ENCODE data around the gene ZNF573. TPM values are rescaled to one million over a fixed set of nuclear protein-coding genes. Genes with fewer than 3 reads are reported as not detected.
"Not testable (repeated sequence)": the region's sequence is repeated elsewhere in the genome, so short reads cannot be mapped to it uniquely, and the experiment has no call there.

Gene ZNF573
- total RNA-seq (2014; rRNA removed; shearing (Covaris generic)): 3.3 and 5.7 TPM in 2 replicates

- DNase-seq (ENCODE audit: low spot score): peak; percentile 92
Measured at GRCh38 chr19:37779127-37780005, at the start of gene ZNF573. TSS of gene ZNF573 (minus strand) at chr19:37779586. CDS start at chr19:37773729, 5,857 bp downstream.

DNA sequence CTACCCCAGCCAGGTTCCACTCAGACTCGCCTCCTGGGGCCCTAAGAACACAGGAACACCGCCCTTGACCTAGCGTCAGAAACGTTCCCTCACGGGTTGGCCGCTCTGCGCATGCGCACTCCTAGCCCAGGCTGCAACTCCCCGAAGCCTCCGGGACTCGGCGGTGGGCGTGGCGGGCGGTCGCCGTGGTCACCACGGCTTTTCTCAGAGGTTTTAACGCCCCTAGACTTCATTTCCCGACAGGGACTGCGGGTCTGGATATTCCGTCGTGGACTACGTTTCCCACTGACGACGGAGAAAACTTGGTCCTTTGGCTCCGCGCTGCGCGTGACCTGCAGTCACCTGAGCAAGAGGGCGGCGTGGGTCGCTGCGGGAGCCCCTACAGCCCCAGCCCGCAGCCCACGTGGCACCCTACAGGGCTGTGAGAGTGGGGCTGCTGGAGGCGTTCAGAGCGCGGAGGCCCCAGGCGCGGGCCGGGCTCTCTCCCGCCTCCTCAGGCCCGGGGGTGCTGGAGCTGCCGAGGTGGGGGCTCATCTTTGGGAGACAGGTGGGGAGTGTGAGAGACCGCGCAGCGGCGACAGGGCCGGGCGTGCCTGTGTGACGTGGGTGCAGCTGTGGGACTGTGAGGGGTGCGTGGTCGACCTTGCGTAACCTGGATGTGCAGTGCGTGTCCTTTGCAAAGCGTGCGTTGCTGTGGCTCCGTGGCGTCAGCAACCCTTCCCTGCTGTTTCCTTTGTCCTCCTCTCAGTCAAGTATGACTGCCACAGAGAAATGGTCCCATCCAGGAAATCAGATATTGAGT lies 38.0 kb upstream of the ZNF573 start:
- peak; percentile 50 for DNase-seq (ENCODE audit: low spot score)

DNA sequence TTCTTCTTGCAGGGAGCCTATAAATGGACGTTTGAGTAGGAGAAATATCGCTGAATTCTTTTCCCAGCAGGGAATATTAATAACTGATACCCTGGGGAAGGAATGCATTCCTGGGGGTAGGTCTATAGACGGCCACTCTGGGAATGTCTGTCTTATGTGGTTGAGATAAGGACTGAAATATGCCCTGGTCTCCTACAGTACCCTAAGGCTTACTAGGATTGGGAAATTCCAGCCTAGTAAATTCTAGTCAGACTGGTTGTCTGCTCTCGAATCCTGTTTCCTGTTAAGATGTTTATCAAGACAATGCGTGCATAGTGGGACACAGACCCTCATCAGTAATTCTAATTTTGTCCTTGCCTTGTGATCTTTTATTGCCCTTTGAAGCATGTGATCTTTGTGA lies 36.2 kb upstream of the ZNF573 start:
- DNase-seq (ENCODE audit: low spot score): not testable (repeated sequence)

GRCh38 chr19:37813340-37813739 lies 34.0 kb upstream of the ZNF573 start:
- no peak for DNase-seq (ENCODE audit: low spot score)

DNA sequence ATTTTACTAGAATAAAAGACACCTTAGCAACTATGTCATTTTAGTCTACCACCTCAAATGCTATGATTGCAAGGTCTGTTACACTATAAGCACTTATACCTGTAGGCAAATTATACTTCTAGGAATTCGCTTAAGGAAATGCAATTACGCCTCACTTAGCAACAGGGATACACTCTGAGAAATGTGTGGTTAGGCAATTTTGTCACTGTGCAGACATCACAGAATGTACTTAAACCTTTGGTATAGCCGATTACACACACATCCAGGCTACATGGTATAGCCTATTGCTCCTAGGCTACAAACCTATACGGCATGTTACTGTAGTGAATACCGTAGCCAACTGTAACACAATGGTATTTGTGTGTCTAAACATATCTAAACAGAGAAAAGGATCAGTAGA lies 30.0 kb upstream of the ZNF573 start:
- DNase-seq (ENCODE audit: low spot score): no peak

DNA sequence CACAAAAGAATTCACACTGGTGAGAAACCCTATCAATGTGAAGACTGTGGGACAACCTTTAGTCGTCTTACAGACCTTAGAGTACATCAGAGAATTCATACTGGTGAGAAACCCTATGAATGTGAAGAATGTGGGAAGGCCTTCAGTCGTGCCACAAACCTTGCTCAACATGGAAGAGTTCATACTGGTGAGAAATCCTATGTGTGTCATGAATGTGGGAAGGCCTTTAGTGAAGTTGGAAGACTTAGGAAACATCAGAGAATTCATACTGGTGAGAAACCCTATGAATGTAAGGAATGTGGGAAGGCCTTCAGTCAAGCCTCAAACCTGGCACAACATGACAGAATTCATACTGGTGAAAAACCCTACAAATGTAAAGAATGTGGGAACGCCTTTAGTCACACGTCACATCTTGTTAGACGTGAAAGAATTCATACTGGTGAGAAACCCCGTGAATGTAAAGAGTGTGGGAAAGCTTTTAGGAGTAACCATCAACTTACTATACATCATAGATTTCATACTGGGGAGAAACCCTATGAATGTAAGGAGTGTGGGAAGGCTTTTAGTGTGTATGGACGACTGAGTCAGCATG lies 24.0 kb upstream of the ZNF573 start:
- DNase-seq (ENCODE audit: low spot score): no peak

DNA sequence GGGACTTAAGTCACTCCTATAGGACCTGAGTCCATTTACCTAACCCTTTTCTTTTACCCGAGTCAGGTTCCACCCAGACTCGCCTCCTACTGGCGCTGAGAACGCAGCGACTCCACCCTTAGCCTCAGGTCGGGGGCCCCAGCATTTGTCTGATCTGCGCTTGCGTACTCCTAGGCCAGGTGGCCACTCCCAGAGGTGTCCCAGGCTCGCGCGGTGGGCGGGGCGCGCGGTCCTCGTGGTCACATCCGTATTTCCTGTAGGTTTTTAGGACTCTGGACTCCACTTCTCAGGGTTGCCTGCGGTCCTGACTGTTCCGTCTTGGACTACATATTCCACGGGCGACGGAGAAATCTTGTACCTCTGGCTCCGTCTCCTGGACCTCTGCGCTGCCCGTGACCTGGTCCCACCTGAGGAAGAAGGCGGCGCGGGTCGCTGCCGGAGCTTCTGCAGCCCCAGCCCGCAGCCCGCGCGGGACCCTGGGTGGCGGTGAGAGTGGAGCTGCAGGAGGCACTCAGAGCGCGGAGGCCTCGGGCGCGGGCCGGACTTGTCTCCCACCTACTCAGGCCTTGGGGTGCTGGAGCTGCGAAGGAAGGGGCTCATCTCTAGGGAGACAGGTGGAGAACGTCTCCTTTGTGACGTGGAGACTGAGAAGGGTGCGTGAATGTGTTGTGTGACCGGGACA lies 11.0 kb upstream of the ZNF573 start:
- DNase-seq (ENCODE audit: low spot score): no peak

DNA sequence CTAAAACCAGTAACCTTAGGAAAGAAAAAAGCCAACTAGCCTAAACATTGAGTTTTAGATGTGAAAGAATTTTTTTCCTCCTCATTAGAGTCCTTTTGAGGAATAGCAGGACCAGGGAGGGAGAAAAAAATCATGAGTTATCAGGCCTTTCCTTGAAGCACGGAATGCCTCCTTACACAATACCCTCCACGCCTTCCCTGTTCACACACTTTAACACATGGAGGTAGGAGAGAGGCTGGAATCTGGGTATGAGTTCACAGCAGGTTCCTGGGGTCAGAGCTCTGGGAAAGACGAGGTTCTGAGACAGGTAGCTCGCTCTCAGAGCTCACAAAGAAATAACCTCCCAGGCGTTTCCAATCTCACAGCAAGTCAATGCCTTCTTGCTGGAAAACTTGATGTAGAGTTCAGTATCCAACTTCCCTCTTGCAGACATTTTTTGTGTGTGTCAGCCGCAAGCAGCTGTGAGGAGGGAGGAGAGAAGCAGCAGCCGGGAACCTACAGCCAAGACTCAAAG lies 716 bp downstream of the ZNF573 start:
- no peak for DNase-seq (ENCODE audit: low spot score)

GRCh38 chr19:37770985-37771384 lies 8.4 kb downstream of the ZNF573 start:
- DNase-seq (ENCODE audit: low spot score): no peak

DNA sequence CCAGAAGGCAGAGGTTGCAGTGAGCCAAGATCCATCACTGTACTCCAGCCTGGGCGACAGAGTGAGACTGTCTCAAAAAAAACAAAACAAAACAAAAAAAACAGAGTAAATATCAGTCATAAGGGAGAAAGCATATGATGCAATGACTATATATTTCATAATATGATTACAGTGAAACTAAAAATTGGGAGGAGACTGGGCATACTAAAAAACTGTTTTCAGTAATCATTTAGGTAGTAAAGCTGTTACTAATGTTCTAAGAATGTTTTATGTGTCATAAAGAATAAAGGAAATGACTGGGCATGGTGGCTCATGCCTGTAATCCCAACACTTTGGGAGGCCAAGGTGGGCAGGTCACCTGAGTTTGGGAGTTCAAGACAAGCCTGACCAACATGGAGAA lies 15.9 kb downstream of the ZNF573 start:
- no peak for DNase-seq (ENCODE audit: low spot score)

GRCh38 chr19:37757683-37758082 lies 21.7 kb downstream of the ZNF573 start:
- DNase-seq (ENCODE audit: low spot score): not testable (repeated sequence)

DNA sequence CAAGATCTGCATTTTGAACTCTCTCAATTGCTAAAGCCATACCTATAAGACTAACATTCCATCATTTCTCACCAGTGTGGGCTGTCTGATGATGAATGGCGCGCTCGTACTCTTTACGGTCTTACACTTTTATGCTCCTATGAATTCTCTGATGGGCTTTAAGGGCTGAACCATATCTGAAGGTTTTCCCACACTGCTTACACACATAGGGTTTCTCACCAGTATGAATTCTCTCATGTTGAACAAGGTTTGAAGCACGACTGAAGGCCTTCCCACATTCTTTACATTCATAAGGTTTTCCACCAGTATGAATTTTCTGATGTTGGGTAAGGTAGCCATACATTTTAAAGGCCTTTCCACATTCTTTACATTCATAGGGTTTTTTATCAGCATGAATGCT lies 41.0 kb downstream of the ZNF573 start:
- no peak for DNase-seq (ENCODE audit: low spot score)

- no peak for DNase-seq (ENCODE audit: low spot score)
Measured at GRCh38 chr19:37725181-37725580, 54.2 kb downstream of the ZNF573 start.

- DNase-seq (ENCODE audit: low spot score): no peak
Measured at GRCh38 chr19:37719927-37720265, 59.5 kb downstream of the ZNF573 start.

DNA sequence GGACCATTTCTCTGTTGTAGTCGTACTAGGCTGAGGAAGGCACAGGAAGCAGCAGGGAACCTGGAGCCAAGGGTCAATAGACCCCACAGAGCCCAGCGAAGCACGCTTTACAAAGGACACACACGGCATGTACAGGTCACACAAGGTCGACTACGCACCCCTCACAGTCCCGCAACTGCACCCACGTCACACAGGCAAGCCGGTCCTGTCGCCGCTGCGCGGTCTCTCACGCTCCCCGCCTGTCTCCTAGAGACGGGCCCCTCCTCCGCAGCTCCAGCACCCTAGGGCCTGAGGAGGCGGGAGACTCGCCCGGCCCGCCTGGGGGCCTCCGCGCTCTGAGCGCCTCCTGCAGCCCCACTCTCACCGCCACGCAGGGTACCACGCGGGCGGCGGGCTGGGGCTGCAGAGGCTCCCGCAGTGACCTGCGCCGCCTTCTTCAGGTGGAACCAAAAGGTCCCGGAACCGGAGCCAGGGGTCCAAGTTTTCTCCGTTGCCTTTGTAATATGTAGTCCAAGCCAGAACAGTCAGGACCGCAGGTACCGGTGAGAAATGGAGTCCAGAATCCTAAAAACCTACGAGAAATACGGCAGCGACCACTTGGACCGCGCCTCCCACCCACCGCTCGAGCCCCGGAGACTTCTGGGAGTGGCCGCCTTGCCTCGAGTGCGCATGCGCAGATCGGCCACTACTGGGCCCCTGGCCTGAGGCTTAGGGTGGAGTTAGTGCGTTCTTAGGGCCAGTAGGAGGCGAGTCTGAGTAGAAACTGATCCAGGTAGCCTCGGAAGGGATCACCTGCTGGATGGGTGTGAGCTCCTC lies 60.1 kb downstream of the ZNF573 start, which contains the start of gene ZNF607:
ZNF607 (minus strand) TSS at position 651 of the 816 bp plus-strand sequence. CDS start 8,143 bp downstream, outside the sequence.
- DNase-seq (ENCODE audit: low spot score): peak; percentile 95

DNA sequence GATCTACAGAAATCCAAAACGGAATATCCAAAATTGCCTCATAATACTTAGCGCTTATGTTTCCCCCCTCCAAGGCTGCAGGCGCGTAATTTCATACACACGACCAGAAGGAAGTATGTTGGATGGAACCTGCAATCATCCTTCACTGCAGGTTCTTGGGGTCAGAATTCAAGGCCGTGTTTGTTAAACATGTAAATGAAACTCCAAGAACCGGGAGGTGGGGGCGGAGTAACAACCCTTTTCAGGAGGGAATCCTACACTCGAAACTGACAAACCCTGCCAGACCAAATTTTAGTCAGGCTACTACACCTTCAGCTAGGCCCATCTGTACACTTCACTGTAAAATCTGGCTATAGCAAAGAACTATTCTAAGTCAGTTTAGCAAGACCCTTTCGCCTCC lies 61.1 kb downstream of the ZNF573 start:
- DNase-seq (ENCODE audit: low spot score): no peak

DNA sequence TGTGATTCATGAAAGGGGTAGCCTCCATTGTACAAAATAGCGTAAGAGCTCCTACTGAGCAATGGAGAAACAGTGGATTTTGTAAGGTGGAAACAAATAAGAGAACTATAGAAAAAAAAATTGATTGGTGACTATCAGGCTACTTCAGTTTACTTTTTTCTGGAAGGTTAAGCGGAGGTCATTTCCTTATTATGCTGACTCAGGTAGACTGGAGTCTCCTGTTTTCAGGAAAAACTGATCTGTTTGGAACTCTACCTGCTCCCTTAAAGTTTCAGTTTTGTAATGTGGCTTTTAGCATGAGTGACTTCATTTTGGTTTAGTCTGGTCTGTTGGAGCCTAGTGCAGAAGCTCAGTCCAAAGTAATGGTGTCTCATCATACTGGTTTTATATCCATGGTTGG lies 63.2 kb downstream of the ZNF573 start:
- no peak for DNase-seq (ENCODE audit: low spot score)

GRCh38 chr19:37706052-37706605 lies 73.3 kb downstream of the ZNF573 start:
- no peak for DNase-seq (ENCODE audit: low spot score)

DNA sequence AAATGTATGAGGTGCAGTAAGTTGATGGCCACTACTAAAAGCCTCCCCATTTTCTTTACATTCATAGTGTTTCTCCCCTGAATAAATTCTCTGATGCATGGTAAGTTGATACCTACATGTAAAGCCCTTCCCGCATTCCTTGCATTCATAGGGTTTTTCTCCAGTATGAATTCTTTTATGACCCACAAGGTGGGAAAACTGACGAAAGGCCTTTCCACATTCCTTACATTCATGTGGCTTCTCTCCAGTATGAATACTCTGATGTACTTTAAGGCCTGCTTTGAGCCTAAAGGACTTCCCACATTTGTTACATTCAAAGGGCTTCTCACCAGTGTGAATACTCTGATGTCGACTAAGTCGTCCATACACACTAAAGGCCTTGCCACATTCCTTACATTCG lies 80.3 kb downstream of the ZNF573 start:
- DNase-seq (ENCODE audit: low spot score): no peak

DNA sequence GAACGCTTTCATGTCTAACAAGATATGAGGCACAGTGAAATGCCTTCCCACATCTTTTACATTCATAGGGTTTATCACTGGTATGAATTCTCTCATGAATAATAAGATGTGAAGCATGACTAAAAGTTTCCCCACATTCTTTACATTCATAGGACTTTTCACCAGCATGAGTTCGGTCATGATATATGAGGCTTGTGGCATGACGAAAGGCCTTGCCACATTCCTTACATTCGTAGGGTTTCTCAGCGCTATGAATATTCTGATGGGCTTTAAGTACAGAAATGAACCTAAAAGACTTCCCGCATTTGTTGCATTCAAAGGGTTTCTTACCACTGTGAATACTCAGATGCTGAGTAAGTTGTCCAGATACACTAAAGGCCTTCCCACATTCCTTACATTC lies 81.2 kb downstream of the ZNF573 start:
- no peak for DNase-seq (ENCODE audit: low spot score)

Measured in H4 (cell line).